ENCODE data around the gene CORIN. TPM values are rescaled to one million over a fixed set of nuclear protein-coding genes. Genes with fewer than 3 reads are reported as not detected.

Gene CORIN
- total RNA-seq, 2 donors from 2014 or later = 0.15 to 0.50 TPM

DNA sequence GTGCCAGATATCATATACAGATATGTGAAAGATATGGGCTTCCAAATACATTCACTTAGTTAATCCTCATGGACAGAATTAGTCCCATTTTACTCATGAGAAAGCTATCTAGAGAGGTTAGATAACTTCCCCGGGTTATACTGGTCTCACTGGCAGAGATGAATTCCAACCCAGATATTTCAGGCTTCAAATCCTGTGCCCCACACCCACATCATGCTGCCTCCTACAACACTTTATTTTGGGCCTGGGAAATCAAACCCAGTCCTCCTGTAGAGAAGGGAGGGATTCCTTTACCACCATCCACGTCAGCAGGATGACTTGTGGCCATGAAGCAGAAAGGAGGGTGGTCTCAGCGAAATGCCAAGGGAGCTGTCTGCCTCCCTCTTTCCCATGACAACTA lies 239.0 kb downstream of the CORIN start:
- H3K9me3 ChIP-seq = no peaks in the 10 kb centered on the region
- DNase-seq = no peak
- TF ChIP-seq CTCF (IDR thresholded peaks at IDR 0.05) = no peak
- no peak overlapping the region for H3K4me3 ChIP-seq
- no peaks in the 10 kb centered on the region for H3K36me3 ChIP-seq
- H3K27me3 ChIP-seq = no peaks in the 10 kb centered on the region
- intact Hi-C loops (cut with DNase I) = no loop called here
- no peaks in the 10 kb centered on the region for H3K4me1 ChIP-seq
- no peak overlapping the region for H3K27ac ChIP-seq
- H3K9ac ChIP-seq (ENCODE audit: low read depth in 2 of 2, low read length in 2 of 2) = no peak overlapping the region

- Histone ChIP-seq H3K9me3 (no peaks in the 10 kb centered on the region), H3K4me1 (no peaks in the 10 kb centered on the region), H3K9ac (ENCODE audit: low read depth in 2 of 2, low read length in 2 of 2) (no peak overlapping the region), H3K36me3 (no peaks in the 10 kb centered on the region), H3K4me3 (no peak overlapping the region), H3K27me3 (no peaks in the 10 kb centered on the region), H3K27ac (no peak overlapping the region)
- DNase-seq = no peak
- intact Hi-C loops (cut with DNase I) = no loop called here
- no peak for TF ChIP-seq CTCF (IDR thresholded peaks at IDR 0.05)
Observed at GRCh38 chr4:47598320-47598719, 239.5 kb downstream of the CORIN start.

GRCh38 chr4:47597696-47598095 lies 240.2 kb downstream of the CORIN start:
- no peak for DNase-seq
- no peak for TF ChIP-seq CTCF (IDR thresholded peaks at IDR 0.05)
- H3K27me3 ChIP-seq = no peaks in the 10 kb centered on the region
- H3K4me3 ChIP-seq = no peak overlapping the region
- no peaks in the 10 kb centered on the region for H3K9me3 ChIP-seq
- no peaks in the 10 kb centered on the region for H3K4me1 ChIP-seq
- H3K27ac ChIP-seq = no peak overlapping the region
- H3K36me3 ChIP-seq = no peaks in the 10 kb centered on the region
- no peak overlapping the region for H3K9ac ChIP-seq (ENCODE audit: low read depth in 2 of 2, low read length in 2 of 2)
- intact Hi-C loops (cut with DNase I) = no loop called here

DNA sequence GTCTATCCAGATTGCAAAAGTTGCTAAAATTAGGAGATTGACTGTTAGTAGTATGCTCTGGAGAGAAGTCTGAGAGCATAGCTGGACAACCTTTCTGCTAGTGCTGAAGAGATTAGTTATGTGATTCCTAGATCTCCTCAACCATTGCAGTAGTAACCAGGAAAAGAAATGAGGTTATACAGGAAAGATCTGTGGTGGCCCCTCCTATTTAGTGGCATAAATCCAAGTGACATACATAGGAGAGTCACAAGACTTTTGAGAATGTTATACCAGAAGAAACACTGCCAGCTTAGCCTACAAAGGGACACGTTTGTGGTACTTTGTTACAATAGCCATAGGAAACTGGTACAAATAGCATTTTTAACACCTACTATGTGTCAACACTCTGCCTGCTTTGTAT lies 247.5 kb downstream of the CORIN start:
- H3K4me1 ChIP-seq = no peaks in the 10 kb centered on the region

DNA sequence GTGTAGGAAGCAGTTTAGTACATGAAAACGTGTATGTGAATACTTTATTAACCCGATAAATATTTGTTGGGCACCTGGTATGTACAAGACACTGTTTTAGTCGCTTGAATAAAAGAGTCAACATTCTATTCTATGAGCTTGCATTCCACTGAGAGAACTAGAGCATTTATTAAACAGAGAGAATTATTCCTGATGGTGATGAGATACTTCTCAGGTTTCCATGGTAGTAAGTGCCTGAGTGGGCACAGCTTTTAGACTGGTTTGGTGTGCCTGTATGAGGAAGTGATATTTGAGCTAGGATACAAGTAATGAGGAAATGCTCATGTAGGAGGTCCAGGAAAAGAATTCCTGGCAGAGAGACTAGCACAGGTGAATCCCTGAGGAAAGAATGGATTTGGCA lies 258.6 kb downstream of the CORIN start:
- TF ChIP-seq CTCF (IDR thresholded peaks at IDR 0.05) = no peak
- Histone ChIP-seq H3K9ac (ENCODE audit: low read depth in 2 of 2, low read length in 2 of 2) (no peak overlapping the region), H3K9me3 (no peaks in the 10 kb centered on the region), H3K4me3 (no peak overlapping the region), H3K27ac (no peak overlapping the region), H3K4me1 (no peaks in the 10 kb centered on the region), H3K27me3 (no peaks in the 10 kb centered on the region), H3K36me3 (no peaks in the 10 kb centered on the region)
- DNase-seq = no peak
- intact Hi-C loops (cut with DNase I) = no loop called here

More for the DNA sequence above, 247.5 kb downstream of the CORIN start:
- Histone ChIP-seq H3K27me3 (no peaks in the 10 kb centered on the region), H3K27ac (no peak overlapping the region), H3K9ac (ENCODE audit: low read depth in 2 of 2, low read length in 2 of 2) (no peak overlapping the region), H3K4me3 (no peak overlapping the region), H3K36me3 (no peaks in the 10 kb centered on the region), H3K9me3 (no peaks in the 10 kb centered on the region)
- no peak for DNase-seq
- intact Hi-C loops (cut with DNase I) = no loop called here
- no peak for TF ChIP-seq CTCF (IDR thresholded peaks at IDR 0.05)

Measured in colonic mucosa (tissue), 4 donors.